Skeletal muscle cell (primary cell): ENCODE measurements around the gene UBL7.
"Not testable (repeated sequence)": the region's sequence is repeated elsewhere in the genome, so short reads cannot be mapped to it uniquely, and the experiment has no call there.

Experiments used
- DNase-seq: peaks from one replicate; pipeline ENCODE4 v3.0.0-alpha.2; 2010; ENCODE audit warnings: low read depth
- H3K4me3 ChIP-seq: 2 replicates; pipeline ENCODE4 v1.5.1; 2011; ENCODE audit warnings: low read depth, mild to moderate bottlenecking, control low read depth, low read length, moderate library complexity

Gene UBL7, protein sequence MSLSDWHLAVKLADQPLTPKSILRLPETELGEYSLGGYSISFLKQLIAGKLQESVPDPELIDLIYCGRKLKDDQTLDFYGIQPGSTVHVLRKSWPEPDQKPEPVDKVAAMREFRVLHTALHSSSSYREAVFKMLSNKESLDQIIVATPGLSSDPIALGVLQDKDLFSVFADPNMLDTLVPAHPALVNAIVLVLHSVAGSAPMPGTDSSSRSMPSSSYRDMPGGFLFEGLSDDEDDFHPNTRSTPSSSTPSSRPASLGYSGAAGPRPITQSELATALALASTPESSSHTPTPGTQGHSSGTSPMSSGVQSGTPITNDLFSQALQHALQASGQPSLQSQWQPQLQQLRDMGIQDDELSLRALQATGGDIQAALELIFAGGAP

DNA sequence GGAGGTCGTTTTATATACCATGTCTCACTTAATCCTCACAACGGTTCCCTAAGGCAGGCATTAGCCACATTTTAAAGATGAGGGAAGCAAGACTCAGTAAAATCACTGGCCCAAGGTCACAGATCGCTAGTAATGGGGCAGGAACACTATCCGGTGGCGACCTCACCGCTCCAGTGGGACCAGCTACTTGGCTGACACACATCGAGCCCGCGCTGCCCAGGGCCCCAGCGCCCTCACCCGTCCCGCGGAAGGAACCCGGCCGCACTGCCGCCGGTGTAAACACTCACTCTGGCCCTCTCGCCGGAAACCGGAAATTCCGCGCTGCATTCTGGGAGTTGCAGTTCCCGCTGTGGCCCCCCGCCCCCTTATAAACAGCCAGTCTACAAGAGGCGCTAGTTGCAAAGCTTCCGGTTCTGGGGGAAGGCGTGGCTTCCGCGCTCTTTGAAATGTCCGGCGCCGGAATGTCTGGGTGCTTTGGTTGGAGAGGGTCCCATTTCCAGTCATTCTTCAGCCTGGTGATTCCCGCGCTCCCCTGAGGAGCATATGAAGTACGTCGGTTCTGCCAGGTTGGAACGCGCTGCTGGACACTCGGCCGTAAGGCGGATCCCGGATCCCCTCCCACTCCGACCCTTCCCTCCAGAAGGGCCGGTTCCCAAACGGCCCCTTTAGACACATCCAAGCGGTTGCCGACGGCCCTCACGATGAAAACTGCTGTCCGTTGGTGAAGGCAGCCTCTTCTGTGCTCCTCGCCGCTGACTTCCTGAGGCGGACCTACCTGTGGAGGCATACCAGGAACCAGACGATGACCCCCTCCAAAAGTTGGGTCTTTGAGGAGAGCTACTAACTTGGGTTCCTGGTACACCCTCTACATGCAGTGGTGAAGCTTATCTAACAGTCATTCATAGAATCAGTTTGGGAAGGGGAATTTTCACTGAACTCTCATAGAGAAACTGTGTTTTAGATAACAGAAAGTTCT, at the start of gene UBL7:
TSS of gene UBL7 (minus strand) at position 290 of the 976 bp plus-strand sequence. CDS start 2,293 bp downstream, outside the sequence.
- peak; percentile 85 for DNase-seq
- peak within 1 kb of the TSS; percentile 97 for H3K4me3 ChIP-seq

- no peak for DNase-seq
These were observed 45.5 kb upstream of the UBL7 start for GRCh38 chr15:74506515-74506840.

DNA sequence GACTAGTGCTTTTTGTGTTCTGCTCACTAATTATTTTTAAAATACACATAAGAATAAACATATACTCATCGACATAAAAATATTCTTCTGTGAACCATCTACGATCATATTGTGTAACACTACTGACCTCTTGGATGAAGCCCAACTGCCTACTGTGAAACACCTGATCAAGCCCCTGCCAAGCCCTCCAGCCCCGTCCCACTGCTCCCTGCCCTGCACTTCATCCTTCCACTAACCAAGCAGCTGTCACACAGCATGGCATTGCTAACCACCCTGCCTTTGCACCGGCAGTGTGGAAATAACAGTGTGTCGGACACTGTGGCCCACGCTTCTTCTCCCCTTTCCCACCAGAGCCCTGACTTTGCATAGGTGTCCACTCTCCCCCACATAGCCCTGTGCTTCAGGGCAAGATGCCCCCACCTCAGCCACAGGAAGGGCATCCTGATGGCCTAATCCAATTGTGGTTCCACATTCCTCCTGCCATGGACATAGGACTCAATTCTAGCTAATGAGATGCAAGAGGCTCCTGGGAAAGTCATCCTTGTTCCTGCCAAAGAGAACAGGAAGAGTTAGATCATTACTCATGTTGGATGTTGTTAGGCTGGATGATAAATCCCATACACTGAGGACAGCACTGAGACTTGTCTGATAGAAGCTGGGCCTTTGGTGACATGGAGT, 45.0 kb upstream of the UBL7 start:
- DNase-seq = no peak

More at GRCh38 chr15:74506515-74506840, 45.5 kb upstream of the UBL7 start:
- no peak overlapping the region for H3K4me3 ChIP-seq

DNA sequence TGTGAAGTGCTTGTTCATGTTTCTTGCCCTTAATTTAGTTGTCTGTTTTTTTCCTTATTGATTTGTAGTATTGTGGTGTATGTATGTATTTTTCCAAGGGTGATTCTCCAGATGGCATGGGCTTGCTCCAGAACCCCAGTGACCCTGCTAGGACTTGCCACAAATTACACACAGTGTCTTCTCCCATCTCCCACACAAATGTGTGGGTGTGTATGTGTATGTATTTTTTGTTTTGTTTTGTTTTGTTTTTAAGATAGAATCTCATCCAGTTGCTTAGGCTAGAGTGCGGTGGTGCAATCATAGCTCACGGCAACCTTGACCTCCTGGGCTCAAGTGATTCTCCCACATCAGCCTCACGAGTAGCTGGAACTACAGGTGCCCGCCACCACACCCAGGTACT, 43.9 kb upstream of the UBL7 start:
- no peak for DNase-seq
- H3K4me3 ChIP-seq = no peak overlapping the region

More for the DNA sequence above, 45.0 kb upstream of the UBL7 start:
- no peak overlapping the region for H3K4me3 ChIP-seq

DNA sequence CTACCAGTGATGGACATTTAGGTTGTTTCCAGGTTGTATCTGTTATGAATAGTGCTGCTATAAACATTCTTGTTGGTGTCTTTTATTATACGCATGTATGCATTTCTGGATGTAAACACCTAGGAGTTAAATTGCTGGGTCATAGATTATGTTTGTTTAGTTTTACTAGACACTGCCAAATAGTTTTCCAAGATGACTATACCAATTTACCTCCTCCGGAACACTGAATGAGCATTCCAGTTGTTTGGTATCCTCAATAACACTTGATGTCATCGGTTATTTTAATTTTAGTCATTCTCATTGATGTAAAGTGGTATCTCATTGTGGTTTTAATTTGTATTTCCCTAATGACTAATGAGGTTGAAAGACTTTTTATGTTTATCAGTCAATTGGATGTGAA, 43.5 kb upstream of the UBL7 start:
- no peak overlapping the region for H3K4me3 ChIP-seq

DNA sequence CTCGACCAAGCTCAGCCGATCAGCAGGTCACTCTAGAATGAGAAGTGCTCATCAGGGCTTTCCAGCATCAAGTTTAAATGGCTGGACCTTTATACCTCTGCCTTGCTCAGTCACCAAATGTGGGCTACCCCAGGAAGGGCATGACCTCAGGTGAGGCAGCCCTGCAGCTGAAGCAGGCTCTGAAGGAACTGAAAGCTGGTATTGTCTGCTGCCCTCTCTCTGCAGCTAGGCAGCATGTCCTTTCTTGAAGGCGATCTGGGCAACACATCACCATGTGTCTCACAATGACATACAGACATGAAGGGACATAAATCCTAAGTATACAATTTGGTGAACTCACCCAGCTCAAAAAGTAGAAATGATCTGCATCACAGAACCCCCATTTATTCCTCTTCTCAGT, 41.3 kb upstream of the UBL7 start:
- no peak for DNase-seq
- H3K4me3 ChIP-seq = no peak overlapping the region

More for the DNA sequence above, 43.5 kb upstream of the UBL7 start:
- no peak for DNase-seq

GRCh38 chr15:74500401-74500800, 39.4 kb upstream of the UBL7 start:
- no peak overlapping the region for H3K4me3 ChIP-seq
- no peak for DNase-seq

GRCh38 chr15:74499366-74499765, 38.4 kb upstream of the UBL7 start:
- no peak overlapping the region for H3K4me3 ChIP-seq
- DNase-seq = no peak

DNA sequence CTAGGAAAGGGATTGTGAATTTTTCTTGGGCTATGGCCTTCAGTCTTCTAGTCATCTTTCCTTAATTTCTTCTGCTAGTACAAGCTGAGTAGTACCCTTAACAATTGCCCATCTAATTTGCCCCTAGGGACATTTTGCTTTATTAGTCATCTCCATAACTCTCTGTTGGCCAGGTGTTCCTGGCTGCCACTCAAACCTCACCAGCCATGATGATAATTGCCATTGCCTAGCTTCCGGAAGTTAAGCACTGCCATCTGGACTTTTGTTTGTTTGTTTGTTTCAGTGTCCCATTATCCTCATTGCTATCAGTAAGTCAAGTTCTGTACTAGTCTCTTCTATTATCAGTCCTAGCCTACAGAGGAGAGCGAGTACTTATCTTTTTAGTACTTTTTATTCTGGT, 36.6 kb upstream of the UBL7 start:
- no peak overlapping the region for H3K4me3 ChIP-seq

GRCh38 chr15:74496648-74497047, 35.7 kb upstream of the UBL7 start:
- no peak overlapping the region for H3K4me3 ChIP-seq
- DNase-seq = no peak

More for the DNA sequence above, 36.6 kb upstream of the UBL7 start:
- DNase-seq = no peak

- no peak overlapping the region for H3K4me3 ChIP-seq
- DNase-seq = no peak
These were observed 29.4 kb upstream of the UBL7 start for GRCh38 chr15:74490339-74490689.

GRCh38 chr15:74489518-74490338, 28.8 kb upstream of the UBL7 start:
- no peak for DNase-seq
- no peak overlapping the region for H3K4me3 ChIP-seq

- H3K4me3 ChIP-seq = no peak overlapping the region
- no peak for DNase-seq
These were observed 27.8 kb upstream of the UBL7 start for GRCh38 chr15:74488776-74489175.

DNA sequence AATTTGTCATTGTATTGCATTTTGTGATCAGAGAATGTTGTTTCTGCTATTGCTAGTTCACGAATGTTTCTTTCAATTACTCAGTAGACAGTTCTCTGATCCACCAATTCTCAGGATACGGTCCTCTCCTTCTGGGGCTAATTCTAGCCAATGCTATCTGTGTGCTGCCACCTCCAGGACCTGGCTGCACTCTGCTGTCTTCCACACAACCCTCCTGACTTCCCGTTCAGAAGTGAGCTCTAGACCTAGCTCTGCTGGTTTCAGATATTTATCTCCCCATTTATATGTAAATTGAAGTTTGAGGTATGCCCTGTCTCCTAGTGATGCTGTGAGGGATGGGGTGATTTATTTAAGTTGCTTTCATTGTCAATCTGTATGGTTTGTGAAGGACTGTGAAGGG, 21.7 kb upstream of the UBL7 start:
- DNase-seq = no peak
- no peak overlapping the region for H3K4me3 ChIP-seq

DNA sequence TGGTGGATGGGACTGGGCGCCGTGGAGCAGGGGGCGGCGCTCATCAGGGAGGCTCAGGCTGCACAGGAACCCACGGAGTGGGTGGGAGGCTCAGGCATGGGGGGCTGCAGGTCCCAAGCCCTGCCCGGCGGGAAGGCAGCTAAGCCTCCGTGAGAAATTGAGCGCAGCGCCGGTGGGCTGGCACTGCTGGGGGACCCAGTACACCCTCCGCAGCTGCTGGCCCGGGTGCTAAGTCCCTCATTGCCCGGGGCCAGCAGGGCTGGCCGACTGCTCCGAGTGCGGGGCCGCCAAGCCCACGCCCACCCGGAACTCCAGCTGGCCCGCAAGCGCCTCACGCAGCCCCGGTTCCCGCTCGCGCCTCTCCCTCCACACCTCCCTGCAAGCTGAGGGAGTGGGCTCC, 19.4 kb upstream of the UBL7 start:
- DNase-seq, H3K4me3 ChIP-seq: not testable (repeated sequence)

- not testable (repeated sequence) for DNase-seq, H3K4me3 ChIP-seq
These were observed 10.7 kb upstream of the UBL7 start for GRCh38 chr15:74471621-74472020.

DNA sequence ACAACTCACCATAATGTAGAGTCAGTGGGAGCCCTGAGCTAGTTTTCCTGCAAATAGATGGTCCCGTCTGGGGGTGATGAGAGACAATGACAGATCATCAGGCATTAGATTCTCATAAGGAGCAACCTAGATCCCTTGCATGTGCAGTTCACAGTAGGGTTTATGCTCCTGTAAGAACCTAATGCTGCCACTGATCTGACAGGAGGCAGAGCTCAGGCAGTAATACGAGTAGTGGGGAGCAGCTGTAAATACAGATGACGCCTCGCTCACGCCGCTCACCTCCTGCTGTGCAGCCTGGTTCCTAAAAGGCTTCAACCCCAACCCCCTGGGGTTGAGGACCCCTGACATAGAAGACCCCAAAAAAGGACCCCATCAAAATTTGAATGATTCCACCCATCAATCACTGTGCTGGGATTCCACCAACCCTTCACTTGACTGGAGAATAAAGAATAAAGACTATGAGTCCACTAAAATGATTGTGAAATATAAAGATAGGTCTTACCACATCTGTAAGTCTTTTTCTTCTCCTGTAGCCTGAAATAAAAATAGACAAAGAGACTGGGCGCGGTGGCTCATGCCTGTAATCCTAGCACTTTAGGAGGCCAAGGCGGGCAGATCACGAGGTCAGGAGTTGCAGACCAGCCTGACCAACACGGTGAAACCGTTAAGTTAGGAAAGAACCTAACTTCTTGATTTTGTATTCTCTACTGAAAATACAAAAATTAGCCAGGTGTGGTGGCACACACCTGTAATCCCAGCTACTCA, 9.9 kb upstream of the UBL7 start:
- H3K4me3 ChIP-seq = no peak overlapping the region
- DNase-seq = no peak

DNA sequence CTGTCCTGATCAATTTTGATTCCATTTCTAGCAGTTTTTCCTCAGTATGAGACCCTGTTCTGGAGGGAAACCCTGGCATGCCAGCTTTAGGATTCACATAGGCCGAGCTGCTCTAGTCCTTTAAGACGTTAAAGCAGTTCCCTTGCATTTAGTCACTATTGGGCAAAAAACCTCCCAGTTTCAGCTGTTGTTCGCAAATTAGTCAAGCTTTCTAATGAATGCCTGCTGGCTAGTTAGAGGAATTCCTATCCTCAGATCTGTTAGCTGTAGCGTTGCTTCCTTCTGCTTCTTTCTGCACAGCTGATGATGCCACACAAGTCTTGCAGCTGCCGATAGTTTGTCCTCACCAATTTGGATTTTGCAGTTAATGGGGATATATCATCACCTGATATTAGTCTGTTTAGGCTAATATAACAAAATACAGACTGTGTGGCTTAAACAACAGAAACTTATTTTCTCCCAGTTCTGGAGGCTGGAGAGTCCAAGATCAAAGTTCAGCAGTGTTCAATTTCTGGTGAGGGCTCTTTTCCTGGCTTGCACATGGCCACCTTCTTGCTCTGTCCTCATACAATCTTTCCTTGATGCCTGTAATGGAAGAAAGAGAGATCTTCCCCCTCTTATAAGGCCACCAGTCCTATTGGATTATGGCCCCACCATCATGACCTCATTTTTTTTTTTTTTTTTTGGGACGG, 7.5 kb upstream of the UBL7 start:
- H3K4me3 ChIP-seq = no peak overlapping the region
- no peak for DNase-seq
